Measurements from ENCODE around the gene TNFAIP3.

The TNFAIP3 gene

DNA sequence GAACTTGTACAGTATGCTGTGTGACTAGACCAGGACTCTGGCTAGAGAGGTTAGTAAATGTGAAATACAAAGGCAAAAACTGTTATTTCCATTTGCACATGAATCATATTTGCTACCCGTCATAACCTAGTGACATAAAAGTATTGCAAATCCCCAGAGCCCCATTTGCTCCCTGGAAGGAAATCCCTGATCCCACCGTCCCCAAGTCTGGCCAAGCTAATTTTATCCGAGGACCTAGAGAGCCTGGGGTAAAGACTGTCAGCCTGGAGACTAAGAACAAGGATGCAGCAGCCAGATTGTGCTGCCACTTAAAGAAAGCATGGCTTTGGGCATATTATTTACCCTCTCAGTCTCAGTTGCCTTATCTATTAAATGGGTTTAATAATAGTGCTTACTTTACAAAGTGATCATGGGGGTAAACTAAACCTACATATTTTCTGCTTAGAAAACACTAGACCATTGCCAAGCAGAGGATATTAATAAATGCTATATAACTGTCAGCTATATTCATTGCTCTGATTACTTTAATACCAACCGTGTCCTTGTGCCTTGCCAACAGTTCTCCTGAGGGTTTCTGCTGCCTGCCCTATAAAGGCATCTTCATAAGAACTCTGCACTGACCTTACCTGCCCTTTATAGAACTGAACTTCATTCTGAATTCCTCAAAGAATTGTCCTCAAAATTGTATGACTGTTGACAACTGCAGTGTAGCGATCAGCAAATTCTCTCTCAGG, 16.9 kb upstream of the TNFAIP3 start:
- Mint-ChIP-seq H3K27me3 (no peaks in the 10 kb centered on the region), H3K4me3 (peak overlapping the region; percentile 7), H3K9me3 (no peaks in the 10 kb centered on the region), H3K27ac (peak overlapping the region; percentile 66), H3K36me3 (ENCODE audit: low read depth) (no peaks in the 10 kb centered on the region), H3K4me1 (ENCODE audit: low read depth) (peaks cover 50% of the 10 kb centered on the region)

DNA sequence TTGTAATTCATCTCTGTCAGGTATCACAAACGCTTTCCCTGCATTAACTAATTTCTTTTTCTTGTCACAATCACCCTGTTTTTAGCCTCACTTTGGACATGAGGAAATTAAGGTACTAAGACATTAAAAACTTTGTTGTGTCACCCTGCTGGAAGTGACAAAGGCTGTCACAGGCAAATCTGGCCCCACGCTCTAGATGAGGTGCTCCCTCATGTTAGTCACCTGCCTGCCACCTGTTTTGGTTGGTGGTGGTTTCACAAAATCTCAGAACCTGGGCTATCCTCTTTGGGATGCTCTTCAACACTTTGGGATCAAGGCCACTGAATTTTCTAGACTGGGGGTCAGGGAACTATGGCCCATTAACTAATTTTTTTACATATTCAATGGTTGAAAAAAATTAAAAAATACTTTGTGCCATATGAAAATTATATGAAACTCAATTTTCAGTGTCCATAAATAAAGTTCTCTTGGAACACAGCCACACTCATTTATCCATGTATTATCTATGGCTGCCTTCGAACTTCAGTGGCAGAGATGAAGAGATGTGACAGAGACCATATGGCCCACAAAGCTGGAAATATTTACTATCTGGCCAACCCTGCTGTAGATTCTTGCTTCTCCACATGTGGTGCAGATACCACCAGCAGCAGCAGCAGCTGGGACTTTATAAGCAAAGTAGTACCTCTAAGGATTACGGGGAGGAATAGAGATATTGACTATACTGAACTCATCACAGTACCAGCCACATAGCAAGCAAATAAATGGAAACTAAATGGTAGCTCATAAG, 16.1 kb upstream of the TNFAIP3 start:
- Mint-ChIP-seq H3K4me3 (peak overlapping the region; percentile 7), H3K9me3 (no peaks in the 10 kb centered on the region), H3K4me1 (ENCODE audit: low read depth) (peaks cover 50% of the 10 kb centered on the region), H3K27me3 (no peaks in the 10 kb centered on the region), H3K36me3 (ENCODE audit: low read depth) (peaks cover 7% of the 10 kb centered on the region), H3K27ac (peak overlapping the region; percentile 56)

DNA sequence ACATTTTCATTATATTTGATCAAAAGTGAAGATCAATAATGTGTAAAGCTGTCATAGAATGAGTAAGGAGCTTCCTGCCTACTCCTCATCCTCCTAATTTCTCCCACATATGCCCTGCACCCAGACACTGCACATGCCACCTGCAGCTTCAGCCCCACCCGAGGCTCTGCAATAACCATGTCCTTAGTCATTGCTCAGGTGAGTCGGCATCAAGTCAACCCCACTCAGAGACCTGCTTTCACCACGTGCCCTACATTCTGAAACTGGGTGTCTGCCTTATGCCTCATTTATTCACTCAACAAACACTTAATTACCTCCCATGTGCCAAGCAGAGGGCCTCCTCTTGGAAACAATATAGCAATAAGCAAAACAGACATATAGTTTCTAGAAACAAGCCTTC, 15.4 kb upstream of the TNFAIP3 start:
- peaks cover 12% of the 10 kb centered on the region for H3K36me3 Mint-ChIP-seq (ENCODE audit: low read depth)
- peak overlapping the region; percentile 78 for H3K27ac Mint-ChIP-seq
- no peak overlapping the region for H3K4me3 Mint-ChIP-seq
- peaks cover 50% of the 10 kb centered on the region for H3K4me1 Mint-ChIP-seq (ENCODE audit: low read depth)
- H3K27me3 Mint-ChIP-seq, result no peaks in the 10 kb centered on the region
- H3K9me3 Mint-ChIP-seq, result peaks cover 4% of the 10 kb centered on the region

DNA sequence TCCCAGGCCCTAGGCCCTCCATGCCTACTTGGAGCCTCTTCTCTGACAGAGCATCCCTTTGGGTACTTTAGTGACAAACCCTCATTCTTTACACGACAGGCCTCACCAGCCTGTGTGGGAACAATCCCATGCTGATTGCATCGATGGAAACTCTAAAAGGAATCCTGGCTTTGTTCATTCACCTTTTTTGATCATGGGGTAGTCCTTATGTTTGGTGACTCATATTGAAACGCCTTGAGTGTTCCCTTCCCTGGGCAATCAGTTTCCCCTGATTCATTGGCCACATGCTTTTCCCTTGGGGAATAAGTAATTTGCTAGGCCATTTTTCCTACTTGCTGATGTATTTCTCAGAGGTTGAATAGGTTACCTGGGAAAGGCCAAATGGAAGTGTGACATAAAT, 14.7 kb upstream of the TNFAIP3 start:
- H3K9me3 Mint-ChIP-seq, result peaks cover 4% of the 10 kb centered on the region
- H3K27me3 Mint-ChIP-seq, result no peaks in the 10 kb centered on the region
- H3K4me3 Mint-ChIP-seq, result no peak overlapping the region
- H3K4me1 Mint-ChIP-seq (ENCODE audit: low read depth), result peaks cover 50% of the 10 kb centered on the region
- peaks cover 18% of the 10 kb centered on the region for H3K36me3 Mint-ChIP-seq (ENCODE audit: low read depth)
- H3K27ac Mint-ChIP-seq, result peak overlapping the region; percentile 78

- Mint-ChIP-seq H3K4me3 (no peak overlapping the region), H3K9me3 (peaks cover 4% of the 10 kb centered on the region), H3K27me3 (no peaks in the 10 kb centered on the region), H3K4me1 (ENCODE audit: low read depth) (peaks cover 50% of the 10 kb centered on the region), H3K27ac (peak overlapping the region; percentile 78), H3K36me3 (ENCODE audit: low read depth) (peaks cover 23% of the 10 kb centered on the region)
Observed at GRCh38 chr6:137852811-137853210, 14.2 kb upstream of the TNFAIP3 start.

- peaks cover 4% of the 10 kb centered on the region for H3K9me3 Mint-ChIP-seq
- H3K4me1 Mint-ChIP-seq (ENCODE audit: low read depth), result peaks cover 50% of the 10 kb centered on the region
- H3K4me3 Mint-ChIP-seq, result no peak overlapping the region
- peaks cover 27% of the 10 kb centered on the region for H3K36me3 Mint-ChIP-seq (ENCODE audit: low read depth)
- H3K27ac Mint-ChIP-seq, result no peak overlapping the region
- H3K27me3 Mint-ChIP-seq, result no peaks in the 10 kb centered on the region
Observed at GRCh38 chr6:137853569-137854213, 13.4 kb upstream of the TNFAIP3 start.

GRCh38 chr6:137856138-137856898, 10.7 kb upstream of the TNFAIP3 start:
- H3K4me1 Mint-ChIP-seq (ENCODE audit: low read depth), result peaks cover 27% of the 10 kb centered on the region
- H3K36me3 Mint-ChIP-seq (ENCODE audit: low read depth), result peaks cover 33% of the 10 kb centered on the region
- H3K4me3 Mint-ChIP-seq, result no peak overlapping the region
- no peaks in the 10 kb centered on the region for H3K27me3 Mint-ChIP-seq
- H3K27ac Mint-ChIP-seq, result no peak overlapping the region
- H3K9me3 Mint-ChIP-seq, result peaks cover 4% of the 10 kb centered on the region

DNA sequence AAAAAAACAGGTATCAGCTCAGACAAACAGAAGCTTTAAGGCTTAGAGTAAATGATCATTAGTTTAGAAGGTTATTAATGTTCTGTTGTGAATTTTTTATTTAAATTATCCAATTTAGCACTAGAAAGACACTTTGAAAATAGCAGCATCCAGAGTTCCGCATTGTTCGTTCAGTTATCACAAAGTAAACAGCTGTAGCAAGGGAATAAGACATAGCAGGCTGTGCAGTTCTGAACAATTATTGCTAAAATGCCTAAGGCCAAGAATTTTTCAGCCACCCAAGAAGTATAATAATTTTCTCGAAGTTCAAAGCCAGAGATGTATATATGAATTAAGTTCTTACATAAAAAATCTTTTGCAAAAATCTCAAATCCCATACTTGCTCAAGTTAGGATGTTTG, 8.0 kb upstream of the TNFAIP3 start:
- H3K4me3 Mint-ChIP-seq, result no peak overlapping the region
- H3K9me3 Mint-ChIP-seq, result peaks cover 4% of the 10 kb centered on the region
- H3K27ac Mint-ChIP-seq, result no peak overlapping the region
- H3K36me3 Mint-ChIP-seq (ENCODE audit: low read depth), result peaks cover 33% of the 10 kb centered on the region
- H3K27me3 Mint-ChIP-seq, result no peaks in the 10 kb centered on the region
- H3K4me1 Mint-ChIP-seq (ENCODE audit: low read depth), result peaks cover 25% of the 10 kb centered on the region

DNA sequence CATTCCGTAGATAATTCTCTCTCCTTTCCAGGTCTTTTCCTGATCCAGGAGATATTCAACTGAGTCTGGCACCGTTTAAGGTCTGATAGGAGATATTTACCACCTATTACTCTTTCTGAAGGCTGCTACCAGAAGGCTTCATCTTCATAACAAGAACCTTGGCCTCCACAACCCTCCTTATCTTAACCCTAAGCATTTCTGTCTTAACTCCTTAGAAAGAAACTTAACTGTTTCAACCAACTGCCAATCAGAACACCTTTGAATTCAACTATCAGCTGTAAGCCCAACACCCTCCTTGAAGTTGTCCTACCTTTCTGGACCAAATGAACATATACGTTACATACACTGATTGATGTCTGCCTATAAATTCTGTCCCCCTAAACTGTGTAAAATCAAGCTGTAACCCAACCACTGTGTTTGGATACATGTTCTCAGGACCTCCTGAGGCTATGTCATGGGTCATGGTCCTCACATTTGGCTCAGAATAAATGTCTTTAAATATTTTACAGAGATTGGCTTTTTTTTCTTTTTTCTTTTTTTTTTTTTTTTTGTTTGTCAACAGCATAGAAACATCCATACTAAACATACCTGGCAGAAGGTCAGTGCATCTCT, 6.6 kb upstream of the TNFAIP3 start:
- Mint-ChIP-seq H3K4me1 (ENCODE audit: low read depth) (peaks cover 39% of the 10 kb centered on the region), H3K9me3 (peaks cover 6% of the 10 kb centered on the region), H3K36me3 (ENCODE audit: low read depth) (peaks cover 37% of the 10 kb centered on the region), H3K27me3 (no peaks in the 10 kb centered on the region), H3K27ac (no peak overlapping the region), H3K4me3 (no peak overlapping the region)

DNA sequence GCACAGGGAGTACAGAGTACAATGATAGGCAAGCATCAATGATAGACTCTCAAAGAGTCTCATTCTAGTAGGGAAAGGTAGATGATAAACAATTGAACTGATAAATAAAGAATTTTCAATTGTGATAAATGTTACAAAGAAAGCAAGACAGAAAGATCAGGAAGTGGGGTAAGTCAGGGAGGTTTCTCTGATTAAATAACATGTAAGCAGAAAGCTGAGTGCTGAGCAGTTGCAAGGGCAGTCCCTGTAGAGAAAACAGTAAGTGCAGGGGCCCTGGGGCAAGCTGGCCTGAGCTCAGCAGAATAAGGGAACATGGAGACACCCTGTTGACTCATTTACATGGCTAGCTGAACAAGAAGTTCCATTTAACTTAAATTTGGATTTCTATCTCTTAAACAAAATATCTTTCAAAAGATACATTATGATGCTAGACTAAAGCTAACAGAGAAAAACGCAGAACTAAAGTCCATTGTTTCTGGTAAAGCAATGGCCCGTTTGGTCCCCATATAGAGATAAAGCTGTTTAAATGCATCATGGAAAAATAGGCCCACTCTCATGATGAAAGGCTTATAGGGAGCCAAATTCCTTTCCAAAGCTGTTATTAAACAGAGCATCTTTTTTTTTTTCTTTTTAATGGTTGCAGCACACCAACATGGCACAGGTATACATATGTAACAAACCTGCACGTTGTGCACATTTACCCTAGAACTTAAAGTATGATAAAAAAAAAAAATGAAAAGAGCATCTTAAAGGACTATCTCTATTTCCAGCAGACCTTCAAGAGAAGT, 5.3 kb upstream of the TNFAIP3 start:
- no peak overlapping the region for H3K27ac Mint-ChIP-seq
- H3K27me3 Mint-ChIP-seq, result no peaks in the 10 kb centered on the region
- peaks cover 25% of the 10 kb centered on the region for H3K36me3 Mint-ChIP-seq (ENCODE audit: low read depth)
- peaks cover 3% of the 10 kb centered on the region for H3K9me3 Mint-ChIP-seq
- H3K4me3 Mint-ChIP-seq, result no peak overlapping the region
- peaks cover 51% of the 10 kb centered on the region for H3K4me1 Mint-ChIP-seq (ENCODE audit: low read depth)

DNA sequence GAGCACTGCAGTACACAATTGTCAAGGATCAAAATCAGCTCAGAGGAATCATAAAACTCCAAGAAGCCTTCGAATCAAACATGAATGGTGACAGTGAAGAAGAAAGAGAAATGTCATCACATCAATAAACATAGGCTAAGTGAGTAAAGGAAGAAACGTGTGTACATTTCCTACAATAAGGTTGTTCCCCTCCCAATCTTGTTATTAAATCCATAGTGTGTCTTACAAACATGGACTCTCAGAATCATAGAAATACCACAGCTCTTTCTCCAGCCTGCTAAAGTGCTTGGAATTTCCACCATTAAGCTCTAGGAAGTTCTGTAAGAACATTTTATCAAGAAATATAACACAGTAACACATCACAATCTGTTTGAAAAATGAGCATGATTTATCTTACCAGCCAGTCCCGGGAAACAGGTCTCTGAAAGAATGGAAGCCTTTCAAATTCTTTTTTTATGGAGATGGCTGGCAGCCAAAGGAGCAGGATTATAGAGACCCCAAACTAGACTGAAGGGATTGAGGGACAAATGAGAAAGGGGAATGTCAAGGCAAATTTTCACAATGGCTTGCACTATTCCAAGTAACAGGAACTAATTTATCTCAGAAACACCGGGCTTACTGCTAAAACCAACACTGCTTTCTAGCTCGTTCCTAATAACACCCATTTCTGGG, 4.5 kb upstream of the TNFAIP3 start:
- peaks cover 3% of the 10 kb centered on the region for H3K9me3 Mint-ChIP-seq
- H3K27ac Mint-ChIP-seq, result no peak overlapping the region
- H3K36me3 Mint-ChIP-seq (ENCODE audit: low read depth), result peaks cover 19% of the 10 kb centered on the region
- no peak overlapping the region for H3K4me3 Mint-ChIP-seq
- H3K27me3 Mint-ChIP-seq, result no peaks in the 10 kb centered on the region
- peaks cover 52% of the 10 kb centered on the region for H3K4me1 Mint-ChIP-seq (ENCODE audit: low read depth)

DNA sequence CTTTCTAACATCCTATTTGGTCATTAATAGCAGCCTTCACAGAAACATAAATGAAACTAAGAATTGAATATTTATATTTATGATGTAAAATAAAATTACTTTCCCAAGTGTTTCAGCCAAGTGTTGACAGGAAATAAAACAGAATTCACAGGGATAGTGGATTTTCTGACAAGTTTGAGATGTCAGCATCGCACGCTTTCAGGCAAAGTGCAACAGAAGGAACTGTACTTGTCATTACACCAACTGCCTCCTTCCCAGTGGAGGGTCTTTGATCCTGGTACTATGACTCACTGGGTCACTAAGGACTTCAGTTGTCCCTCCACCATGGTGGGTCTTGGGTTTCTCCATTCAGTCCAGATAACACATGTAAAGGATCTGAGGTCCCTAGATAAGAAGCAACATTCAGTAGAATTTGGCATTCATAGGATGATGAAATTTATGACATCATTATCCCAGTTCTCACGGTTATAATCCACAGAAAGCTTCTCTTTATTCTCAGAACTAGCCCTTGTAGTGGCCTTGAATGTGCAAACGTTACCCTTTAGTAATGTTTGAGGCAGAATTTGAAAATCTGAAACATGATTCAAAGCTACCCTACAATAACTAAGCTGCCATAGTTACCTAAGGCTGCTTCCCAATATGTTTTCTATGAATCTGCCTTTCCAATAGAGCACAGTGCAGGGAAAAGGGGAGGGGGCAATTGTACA, 3.8 kb upstream of the TNFAIP3 start:
- Mint-ChIP-seq H3K27me3 (no peaks in the 10 kb centered on the region), H3K36me3 (ENCODE audit: low read depth) (peaks cover 19% of the 10 kb centered on the region), H3K4me1 (ENCODE audit: low read depth) (peaks cover 52% of the 10 kb centered on the region), H3K4me3 (no peak overlapping the region), H3K27ac (no peak overlapping the region), H3K9me3 (peaks cover 3% of the 10 kb centered on the region)
